Islet precursor cell (in vitro differentiated cells): ENCODE measurements around the gene E2F4.

Source experiments
- DNase-seq: peaks from one replicate; pipeline ENCODE4 v3.0.0-alpha.2; 2018

E2F4 gene

DNA sequence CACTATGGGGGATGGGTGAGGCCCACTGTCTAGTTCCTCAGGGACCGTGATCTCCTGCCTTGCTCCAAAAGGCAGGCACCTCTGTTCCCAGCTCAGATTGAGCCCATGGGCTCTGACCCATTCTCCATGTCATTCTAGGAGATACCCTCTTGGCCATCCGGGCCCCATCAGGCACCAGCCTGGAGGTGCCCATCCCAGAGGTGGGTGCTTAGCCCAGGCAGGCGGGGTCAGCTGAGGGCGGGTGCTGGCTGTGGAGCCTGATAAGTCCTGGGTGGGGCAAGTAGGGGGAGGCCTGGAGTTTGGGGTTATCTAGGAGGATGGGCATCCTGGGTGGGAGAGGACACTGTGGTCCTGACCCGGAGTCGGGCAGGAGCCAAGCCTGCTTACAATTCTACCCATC is 2.3 kb downstream of the E2F4 start:
- no peak for DNase-seq

GRCh38 chr16:67195676-67196075 is 3.7 kb downstream of the E2F4 start:
- no peak for DNase-seq

- DNase-seq, result no peak
Observed at GRCh38 chr16:67196881-67197280, 4.9 kb downstream of the E2F4 start.

- no peak for DNase-seq
Observed at GRCh38 chr16:67197704-67198103, 5.7 kb downstream of the E2F4 start.

- DNase-seq, result peak; percentile 72
Observed at GRCh38 chr16:67198238-67198734, 6.3 kb downstream of the E2F4 start.

- DNase-seq, result peak; percentile 95
Observed at GRCh38 chr16:67199011-67199807, 7.3 kb downstream of the E2F4 start, which contains the start of gene ELMO3. ELMO3 (plus strand) TSS chr16:67199131; CDS start chr16:67199327, 196 bp downstream.

DNA sequence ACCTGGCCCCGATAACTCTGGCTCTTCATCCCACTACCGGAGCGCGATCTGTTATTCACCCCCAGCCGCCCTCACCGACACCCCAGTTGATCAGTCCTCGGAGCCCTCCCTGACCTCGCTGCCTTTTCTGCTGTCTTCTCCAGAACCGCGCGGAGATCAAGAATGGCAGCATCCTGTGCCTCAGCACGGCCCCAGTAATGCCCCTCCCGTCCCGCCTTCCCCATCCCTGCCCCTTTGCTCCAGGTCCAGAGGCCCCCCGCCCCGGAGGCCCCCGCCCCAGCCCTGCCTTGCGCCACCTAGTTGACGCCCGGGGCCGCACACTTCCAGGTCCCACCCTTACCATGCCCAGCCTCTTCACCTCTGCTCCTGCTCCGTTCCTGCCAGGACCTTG is 7.8 kb downstream of the E2F4 start:
- no peak for DNase-seq

DNA sequence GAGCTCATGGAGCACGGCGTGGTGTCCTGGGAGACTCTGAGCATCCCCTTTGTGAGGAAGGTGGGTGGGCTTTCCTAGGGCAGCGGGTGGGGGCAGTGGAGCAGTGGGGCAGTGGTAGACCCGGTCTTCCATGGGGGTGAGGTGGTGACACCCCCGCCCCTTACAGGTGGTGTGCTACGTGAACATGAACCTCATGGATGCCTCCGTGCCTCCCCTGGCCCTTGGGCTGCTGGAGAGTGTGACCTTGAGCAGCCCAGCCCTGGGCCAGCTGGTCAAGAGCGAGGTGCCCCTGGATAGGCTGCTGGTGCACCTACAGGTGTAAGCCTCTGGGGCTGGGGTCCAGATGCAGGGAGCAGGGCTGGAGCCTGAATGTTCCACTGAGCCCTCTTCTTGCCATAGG is 8.5 kb downstream of the E2F4 start:
- no peak for DNase-seq

DNA sequence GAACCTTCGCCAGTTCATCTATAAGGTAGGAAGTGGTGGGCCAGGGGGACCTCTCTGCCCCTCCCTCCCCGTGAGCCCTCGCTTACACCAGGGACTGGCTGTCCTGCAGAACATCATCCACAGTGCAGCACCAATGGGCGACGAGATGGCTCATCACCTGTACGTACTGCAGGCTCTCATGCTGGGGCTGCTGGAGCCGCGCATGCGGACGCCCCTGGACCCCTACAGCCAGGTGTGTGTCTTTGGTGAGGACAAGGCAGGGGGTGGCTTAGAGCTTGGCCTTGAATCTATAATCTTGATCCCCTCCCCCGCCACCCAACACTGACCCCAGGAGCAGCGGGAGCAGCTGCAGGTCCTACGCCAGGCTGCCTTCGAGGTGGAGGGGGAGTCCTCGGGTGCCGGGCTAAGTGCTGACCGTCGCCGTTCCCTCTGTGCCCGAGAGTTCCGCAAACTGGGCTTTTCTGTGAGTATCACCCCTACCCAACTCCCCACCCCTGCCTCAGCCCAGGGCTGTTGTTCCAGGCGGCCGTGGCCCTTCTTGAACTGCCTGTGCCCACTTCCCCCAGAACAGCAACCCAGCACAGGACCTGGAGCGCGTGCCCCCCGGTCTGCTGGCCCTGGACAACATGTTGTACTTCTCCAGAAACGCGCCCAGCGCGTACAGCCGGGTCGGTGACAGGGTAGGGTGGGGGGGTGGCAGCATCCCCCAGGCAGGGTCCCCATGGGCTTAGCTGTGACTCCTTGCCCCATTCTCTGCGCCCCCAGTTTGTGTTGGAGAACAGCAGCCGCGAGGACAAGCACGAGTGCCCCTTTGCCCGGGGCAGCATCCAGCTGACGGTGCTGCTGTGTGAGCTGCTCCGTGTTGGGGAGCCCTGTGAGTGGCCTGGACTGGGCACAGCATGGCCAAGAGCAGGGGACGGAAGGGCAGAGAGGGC is 9.7 kb downstream of the E2F4 start:
- DNase-seq, result no peak

DNA sequence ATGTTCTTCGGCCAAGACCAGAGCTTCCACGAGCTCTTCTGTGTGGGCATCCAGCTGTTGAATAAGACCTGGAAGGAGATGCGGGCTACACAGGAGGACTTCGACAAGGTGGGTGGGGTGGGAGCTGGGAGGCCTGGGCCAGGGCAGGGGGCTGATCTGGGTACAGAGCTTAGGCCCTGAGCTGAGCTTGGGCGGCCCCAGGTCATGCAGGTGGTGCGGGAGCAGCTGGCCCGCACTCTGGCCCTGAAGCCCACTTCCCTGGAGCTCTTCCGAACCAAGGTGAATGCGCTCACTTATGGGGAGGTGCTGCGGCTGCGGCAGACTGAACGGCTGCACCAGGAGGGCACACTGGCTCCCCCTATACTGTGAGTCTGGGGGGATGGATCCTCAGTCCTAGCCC is 10.5 kb downstream of the E2F4 start:
- no peak for DNase-seq

DNA sequence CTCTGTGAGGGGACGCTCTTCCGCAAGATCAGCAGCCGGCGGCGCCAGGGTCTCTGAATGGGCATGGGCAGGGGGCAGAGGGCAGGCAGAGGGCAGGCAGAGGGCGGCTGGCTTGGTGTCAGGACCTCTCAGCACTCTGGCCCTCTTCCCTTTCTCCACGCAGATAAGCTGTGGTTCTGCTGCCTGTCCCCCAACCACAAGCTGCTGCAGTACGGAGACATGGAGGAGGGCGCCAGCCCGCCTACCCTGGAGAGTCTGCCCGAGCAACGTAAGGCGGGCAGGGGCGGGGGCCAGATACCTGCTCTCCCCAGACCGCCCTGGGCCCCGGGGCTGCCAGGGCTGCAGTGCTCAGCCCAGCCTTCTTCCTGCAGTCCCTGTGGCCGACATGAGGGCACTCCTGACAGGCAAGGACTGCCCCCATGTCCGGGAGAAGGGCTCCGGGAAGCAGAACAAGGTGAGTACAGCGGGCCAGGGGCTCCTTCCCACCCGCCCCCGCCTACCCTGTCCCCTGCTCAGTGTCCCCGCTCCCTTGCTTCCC is 11.1 kb downstream of the E2F4 start:
- DNase-seq, result no peak

DNA sequence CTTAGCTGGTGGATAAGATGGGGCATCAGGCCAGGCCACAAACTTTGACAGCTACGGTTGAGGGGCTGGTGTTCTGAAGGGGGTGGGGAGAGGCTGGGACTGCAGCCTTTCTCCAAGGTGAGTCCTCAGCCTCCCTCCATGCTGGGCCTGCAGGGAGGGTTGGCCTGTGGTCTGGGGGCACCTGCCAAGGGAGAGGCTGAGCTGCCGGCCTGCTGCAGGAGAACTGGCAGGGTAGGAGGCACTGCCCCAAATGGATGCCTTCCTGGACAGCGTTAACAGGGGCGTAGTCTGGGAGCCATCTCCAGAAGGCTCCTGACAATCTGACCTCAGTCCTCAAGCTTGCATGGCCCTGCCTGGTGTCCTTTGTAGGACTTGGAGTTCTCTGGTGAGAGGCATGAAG is 12.1 kb downstream of the E2F4 start:
- DNase-seq, result no peak

DNA sequence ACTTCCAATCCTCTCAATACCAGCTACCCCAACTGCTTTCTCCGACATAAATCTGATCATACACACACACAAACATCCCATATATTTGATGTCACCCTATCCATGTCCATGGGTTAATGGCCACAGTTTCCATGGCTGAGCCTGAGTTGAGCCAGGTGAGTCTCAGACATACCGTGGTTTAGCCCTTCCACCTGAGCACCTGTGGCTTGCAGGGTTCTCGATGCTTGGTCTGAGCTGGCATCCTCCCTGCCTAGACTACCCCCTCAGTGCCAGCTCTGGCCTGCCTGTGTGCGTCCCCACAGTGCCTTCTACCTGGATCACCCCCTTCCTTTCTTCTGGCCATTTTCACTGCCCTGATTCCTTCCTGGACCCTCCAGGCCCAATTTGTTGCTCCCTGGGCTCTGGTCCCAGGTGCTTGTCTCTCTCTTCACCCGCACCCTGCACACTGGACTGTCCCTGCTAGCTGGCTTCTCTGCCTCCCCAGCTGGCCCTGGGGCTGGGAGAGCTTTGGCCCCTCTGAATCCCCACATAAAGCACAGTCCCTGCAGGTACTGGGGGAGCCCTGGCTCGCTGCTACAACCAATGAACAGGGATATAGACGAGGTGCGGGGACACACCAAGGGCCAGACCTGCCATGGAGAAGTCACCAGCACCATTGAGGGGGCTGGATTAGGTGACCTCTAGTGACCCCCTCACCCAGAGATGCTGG is 14.3 kb downstream of the E2F4 start:
- DNase-seq, result no peak

GRCh38 chr16:67206838-67207248 is 14.9 kb downstream of the E2F4 start:
- DNase-seq, result peak; percentile 82

DNA sequence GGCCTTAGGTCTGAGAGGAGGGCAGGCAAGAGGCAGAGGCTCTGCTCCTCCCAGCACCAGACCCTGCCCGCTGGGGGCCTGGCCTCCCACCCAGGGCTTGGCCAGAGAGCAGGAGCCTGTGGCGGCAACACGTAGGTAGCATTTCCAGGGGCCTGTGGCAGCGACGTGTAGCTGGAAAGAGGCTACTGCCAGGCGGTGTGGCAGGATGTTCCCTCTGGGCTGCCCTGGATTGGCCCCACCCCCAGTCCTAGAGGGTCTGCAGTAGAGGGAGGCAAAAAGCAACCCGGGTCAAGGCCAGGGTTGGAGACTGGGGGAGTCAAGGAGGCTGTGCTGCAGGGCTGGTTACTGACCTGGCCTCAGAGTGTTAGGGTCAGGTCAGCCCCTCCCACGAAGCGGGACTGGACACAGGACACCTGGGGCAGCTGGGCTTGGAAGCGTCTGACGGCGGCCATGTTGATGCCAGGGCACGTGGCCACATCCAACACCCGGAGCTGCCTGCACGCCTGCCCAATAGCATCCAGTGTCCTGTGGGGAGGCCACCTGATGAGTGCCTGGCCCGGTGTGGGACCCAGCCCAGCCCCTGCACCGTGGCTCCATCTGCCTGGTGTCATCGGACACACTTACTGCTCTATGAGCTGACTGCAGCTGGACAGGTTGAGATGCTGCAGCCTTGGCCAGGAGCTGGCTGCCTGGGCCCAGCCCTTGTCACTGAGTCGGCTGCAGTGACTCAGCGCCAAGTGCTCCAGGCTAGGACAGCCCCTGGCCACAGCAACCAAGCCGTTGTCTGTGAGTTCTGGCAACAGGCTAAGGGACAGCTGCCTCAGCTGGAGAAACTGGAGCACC is 15.5 kb downstream of the E2F4 start:
- DNase-seq, result peak; percentile 92

DNA sequence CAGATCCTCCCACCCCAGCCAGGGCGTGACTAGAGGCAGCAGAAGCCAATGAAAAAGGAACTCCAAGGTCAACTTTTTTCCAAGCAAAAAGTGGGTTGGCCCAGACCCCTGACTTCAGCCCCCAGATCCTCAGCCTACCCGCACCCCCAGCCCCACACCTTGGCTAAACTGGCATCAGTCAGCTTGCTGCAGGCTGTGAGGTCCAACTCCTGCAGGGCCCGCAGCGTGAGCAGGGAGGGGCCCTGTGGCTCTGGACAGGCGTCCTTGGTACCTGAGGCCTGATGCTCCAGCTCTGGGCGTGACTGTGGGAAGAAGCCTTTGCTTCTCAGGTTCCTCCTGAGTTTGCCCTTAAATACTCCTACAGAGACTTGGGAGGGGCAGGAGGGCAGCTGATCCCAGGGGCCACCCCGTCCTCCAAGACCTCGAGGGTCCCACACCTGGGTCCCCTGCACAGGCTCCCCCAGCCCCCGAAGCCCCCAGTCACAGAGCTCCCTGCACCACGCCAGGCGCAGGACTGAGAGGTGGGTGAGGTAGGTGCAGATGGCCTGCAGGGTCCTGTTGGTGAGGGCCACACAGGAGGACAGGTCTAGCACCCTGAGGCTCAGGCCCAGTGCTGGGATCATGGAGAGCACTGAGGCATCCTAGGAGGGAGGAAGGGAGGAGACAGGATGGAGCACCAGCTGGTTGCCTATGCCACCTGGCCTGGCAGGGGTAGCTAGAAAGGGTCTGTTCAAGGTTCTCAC is 16.4 kb downstream of the E2F4 start:
- no peak for DNase-seq

- no peak for DNase-seq
Observed at GRCh38 chr16:67209565-67209964, 17.6 kb downstream of the E2F4 start.

- no peak for DNase-seq
Observed at GRCh38 chr16:67210069-67210937, 18.3 kb downstream of the E2F4 start.

DNA sequence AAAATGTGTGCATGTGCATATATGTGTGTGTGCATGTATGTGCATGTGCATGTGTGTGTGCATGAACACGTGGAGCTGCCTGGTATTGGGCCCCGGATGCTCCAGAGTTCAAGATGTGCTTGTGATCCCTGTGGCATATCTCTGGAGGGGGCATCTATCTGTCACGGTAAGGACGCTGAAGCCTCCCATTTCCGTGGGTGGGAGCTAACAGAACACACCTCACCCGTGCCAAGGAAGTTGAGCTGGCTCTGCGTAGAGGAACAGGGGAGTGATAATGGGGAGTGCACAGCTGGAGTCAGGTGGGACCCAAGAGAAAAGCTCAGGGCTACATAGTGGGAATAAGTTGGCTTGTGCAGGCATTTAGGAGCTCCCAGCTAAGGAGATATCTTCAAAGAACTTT is 19.7 kb downstream of the E2F4 start:
- DNase-seq, result no peak

DNA sequence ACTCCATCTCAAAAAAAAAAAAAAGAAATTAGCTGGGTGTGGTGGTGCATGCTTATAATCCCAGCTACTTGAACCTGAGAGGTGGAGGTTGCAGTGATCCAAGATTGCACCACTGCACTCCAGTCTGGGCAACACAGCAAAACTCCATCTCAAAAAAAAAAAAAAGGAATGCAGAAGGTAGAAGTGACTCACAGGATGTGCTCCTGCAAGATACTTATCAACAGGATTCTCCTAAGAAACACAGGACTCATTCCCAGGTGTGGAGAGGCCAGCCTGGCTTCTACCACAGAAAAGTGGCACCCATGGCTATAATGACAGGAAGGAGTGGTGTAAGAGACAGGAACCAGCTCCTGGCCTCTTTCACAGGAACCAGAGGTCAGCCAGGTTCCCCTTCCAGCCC is 20.8 kb downstream of the E2F4 start:
- peak; percentile 94 for DNase-seq
